ENCODE data around the gene ARHGEF12.

DNA sequence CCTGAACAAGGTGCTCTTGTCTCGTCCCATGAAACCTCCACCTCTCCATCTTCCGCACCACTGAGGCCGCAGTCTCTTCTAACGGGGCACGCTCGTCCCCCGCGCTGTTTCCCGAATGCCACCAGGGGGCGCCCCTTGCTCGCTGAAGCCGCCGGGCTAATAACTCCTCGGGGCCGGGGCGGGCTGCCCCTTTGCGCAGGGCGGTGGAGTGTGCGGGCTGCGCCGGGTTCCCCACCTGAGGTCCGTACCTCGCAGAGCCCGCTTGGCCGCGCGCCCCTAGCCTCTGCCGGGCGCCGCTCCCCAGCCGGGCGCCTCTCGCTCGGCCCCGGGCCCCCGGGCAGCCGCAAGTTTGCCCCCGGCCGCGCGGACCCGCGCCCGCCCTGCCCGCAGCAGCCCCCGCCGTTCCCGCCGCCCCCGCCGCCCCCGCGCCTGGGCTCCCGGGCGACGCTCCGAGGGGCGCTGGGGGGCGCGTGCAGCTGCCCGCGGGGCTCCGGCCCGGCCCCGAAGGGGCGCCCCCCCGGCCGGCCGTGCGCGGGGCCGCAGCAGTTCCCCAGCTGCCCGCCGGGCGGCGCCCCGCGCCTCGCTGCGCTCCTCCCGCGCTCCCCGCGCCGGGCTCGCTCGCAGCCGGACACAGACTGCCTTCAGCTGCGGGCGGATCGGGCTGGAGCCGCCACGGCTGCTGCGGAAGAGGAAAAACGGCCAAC lies 175.1 kb downstream of the ARHGEF12 start, which contains the start of gene GRIK4:
- TF ChIP-seq EZH2 (IDR thresholded peaks at IDR 0.05; ENCODE audit: insufficient read depth, low read length): no peak
- TF ChIP-seq, protein P1, sequence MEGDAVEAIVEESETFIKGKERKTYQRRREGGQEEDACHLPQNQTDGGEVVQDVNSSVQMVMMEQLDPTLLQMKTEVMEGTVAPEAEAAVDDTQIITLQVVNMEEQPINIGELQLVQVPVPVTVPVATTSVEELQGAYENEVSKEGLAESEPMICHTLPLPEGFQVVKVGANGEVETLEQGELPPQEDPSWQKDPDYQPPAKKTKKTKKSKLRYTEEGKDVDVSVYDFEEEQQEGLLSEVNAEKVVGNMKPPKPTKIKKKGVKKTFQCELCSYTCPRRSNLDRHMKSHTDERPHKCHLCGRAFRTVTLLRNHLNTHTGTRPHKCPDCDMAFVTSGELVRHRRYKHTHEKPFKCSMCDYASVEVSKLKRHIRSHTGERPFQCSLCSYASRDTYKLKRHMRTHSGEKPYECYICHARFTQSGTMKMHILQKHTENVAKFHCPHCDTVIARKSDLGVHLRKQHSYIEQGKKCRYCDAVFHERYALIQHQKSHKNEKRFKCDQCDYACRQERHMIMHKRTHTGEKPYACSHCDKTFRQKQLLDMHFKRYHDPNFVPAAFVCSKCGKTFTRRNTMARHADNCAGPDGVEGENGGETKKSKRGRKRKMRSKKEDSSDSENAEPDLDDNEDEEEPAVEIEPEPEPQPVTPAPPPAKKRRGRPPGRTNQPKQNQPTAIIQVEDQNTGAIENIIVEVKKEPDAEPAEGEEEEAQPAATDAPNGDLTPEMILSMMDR (IDR thresholded peaks at IDR 0.05; ENCODE audit: insufficient read depth, low read depth, low read length): peak; percentile 66
